OCI-LY3 (cell line): ENCODE results near the gene TPRX2.

Source experiments
- EZH2phosphoT487 ChIP-seq: fragments of 200-600 bp; shearing (Covaris generic); IDR thresholded peaks from 2 replicates; pipeline ENCODE4 v1.6.1; 2018; ENCODE audit warnings: antibody characterized with exemption, mixed run types, low read depth
- TF ChIP-seq, protein P1 (sequence below): fragments of 200-600, 300-600 bp; sonication (generic); IDR thresholded peaks from 2 replicates; pipeline ENCODE4 v1.5.1; 2014; ENCODE audit warnings: antibody characterized with exemption, low read length, low read depth

DNA sequence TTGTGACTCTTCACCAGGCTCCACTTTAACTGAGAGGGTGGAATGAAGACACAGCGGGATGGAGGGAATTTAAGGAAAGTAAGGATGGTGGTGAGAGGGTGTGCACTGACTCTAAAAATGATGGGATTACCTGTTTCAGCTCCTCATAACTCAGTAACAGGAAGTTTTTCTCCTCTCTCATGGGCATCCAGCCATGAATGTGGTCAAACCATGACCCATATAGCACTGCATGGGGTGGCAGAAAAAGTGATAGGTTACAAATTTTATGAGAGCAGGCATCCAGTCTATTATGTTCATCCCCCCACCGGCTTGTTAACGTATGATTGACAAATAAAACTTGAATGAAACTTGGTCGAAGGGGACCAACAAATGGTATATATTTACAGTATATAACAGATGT is 19.9 kb downstream of the TPRX2 start:
- TF ChIP-seq, protein P1, sequence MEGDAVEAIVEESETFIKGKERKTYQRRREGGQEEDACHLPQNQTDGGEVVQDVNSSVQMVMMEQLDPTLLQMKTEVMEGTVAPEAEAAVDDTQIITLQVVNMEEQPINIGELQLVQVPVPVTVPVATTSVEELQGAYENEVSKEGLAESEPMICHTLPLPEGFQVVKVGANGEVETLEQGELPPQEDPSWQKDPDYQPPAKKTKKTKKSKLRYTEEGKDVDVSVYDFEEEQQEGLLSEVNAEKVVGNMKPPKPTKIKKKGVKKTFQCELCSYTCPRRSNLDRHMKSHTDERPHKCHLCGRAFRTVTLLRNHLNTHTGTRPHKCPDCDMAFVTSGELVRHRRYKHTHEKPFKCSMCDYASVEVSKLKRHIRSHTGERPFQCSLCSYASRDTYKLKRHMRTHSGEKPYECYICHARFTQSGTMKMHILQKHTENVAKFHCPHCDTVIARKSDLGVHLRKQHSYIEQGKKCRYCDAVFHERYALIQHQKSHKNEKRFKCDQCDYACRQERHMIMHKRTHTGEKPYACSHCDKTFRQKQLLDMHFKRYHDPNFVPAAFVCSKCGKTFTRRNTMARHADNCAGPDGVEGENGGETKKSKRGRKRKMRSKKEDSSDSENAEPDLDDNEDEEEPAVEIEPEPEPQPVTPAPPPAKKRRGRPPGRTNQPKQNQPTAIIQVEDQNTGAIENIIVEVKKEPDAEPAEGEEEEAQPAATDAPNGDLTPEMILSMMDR: no peak
- no peak for TF ChIP-seq EZH2phosphoT487
